GM19193 (cell line): ENCODE results near the gene TEX13D.

Experiments used
- POLR2A ChIP-seq: IDR thresholded peaks from 4 replicates; pipeline ENCODE4 v1.6.1; 2011; ENCODE audit not compliant: insufficient read depth, insufficient read length; ENCODE audit errors: extremely low read depth

TEX13D gene

DNA sequence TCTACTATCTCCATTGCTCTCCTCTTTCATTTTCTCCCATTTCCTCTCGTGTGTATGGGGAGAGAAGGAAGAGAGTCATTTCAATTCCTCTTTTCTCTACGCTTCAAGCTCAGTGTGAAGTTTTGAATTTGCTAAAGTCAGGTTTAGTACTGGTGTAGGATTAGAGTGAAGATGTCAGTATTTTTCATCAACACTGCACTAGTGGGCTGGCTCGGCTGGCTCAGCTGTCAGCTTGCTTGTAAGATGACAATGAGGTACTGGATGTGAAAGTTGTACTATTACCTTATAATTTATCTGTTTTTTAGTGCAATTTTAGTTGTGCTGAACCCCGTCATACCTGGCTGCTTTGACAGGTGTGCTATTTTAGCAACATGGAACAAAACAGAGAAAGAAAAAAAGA is 11.8 kb downstream of the TEX13D start:
- no peak for TF ChIP-seq POLR2A

DNA sequence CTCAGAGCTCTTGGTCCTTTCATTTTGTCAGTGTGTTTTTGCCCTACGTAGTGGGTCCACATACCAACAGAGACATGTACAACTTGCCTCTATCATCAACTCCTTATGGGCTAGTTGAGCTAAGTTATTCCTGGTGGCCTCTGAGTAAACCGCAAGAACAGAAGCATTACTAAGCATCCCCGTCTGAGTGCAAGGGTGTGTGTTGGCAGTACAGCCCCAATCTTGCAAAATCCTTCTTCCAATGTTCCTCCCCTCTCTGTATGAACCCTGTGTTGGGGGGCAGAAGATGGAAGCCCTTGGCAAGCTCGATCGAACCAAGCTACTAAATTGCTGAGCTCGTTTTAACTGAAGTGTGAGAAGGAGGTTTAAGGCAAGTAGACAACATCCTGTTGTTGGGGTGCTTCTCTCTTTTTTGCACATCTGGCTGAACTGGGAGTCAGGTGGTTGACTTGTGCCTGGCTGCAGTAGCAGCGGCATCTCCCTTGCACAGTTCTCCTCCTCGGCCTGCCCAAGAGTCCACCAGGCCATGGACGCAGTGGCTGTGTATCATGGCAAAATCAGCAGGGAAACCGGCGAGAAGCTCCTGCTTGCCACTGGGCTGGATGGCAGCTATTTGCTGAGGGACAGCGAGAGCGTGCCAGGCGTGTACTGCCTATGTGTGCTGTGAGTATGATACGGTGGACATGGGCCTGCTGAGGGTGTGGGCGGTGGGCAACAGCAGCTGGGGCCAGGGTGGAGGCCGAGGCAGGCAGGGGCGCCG is 13.8 kb downstream of the TEX13D start, which contains the start of gene SH2D1A:
Gene SH2D1A (plus strand): TSS at position 447 of the 760 bp plus-strand sequence. CDS start 80 bp downstream, at position 527.
- no peak for TF ChIP-seq POLR2A

DNA sequence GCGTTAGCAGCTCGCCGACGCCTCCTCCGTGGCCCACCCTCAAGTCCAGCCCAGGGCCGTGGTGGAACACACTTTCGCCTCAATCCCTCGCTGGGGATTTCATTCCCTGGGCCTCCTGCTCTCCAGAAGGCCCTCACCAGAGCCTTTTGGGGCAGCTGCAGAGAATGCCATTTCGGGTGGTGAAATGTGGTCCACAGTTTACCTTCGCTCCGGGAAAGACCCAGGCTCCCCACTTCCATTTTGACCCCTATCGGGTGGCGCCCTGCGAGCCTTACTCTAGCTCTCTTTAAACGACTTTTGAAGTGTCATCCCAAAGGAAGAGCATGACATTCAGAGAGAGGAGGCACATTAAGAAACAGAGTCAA is 14.4 kb downstream of the TEX13D start:
- TF ChIP-seq POLR2A = no peak

DNA sequence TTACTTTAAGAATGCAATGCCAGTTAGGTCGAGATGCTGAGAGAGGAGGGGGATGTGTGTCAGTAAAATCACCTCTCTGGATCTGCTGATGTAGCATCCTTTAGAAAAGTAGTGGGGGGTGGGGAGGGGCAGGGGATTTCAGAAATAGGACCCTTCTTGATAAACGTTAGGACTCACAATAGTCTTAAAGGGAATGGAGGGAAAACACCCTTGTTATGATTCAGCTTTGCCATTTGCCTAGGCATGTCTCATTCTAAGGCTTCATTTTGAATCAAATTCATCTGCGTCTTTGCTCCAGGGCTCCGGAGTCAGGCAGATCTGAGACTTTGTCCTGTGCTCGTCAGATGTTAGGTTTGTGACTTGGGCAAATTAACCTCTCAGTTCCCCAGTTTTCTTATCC is 14.8 kb downstream of the TEX13D start:
- TF ChIP-seq POLR2A = no peak

DNA sequence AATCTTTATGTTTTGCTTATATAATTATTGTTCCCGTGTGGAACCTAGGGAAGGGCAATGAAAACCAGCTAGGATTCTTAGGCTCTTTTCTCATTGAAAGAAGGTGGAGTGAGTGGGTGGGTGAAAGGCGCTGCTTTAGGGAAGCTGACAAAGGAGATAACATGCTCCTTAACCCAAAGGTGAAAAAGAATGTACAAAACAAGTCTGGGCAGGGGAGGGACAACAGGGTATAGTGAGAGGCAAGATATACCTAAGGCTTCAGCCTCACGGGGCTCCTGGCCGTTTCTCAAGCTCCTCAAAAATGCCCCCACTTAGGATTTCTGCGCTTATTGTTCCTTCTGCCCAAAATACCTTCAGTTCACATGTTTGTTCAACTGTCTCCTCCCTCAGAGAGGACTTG is 15.7 kb downstream of the TEX13D start:
- TF ChIP-seq POLR2A = no peak

DNA sequence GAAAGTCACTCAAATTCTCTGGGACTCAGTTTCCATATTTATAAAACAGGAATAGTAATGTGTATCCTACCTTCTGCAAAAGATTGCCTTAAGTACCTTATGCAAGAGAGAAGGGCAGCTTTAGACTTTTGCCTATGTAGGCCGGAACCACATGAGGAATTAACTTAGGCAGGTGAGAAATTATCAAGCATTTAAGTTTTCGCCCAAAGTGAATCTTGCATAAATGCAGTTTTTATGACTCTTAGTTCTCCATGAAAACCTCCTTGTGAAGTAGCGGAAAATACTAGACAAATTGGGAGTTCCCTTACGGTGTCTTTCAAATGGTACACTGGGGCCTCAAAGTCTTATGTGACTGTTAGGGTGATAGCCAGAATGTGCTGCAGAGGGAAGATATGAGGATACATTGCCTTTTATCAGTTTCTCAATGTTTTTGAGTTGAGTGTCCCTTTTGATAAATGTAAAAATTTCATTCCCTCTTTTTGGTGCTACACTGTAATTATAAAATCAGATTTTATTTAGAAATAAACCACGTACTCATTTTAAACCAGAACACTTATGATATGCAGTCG is 16.5 kb downstream of the TEX13D start:
- TF ChIP-seq POLR2A = no peak

DNA sequence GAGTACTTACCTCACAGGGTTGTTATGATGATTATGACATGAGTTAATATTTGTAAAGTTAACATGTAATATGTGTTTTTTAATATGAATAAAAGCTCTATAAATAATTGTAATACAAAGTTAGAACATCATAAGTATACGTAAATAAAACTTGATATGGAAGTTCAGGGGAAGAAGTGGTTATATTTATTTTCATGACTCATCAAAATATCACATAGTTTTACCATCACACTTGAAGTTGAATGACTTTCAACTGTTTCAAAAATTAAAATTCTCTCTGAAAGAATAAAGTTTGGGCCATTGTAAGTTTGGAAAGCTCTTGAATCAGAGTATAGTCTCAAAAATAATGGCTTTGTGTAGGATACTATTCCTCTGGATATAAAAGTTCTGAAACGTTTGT is 22.2 kb downstream of the TEX13D start:
- TF ChIP-seq POLR2A = no peak

DNA sequence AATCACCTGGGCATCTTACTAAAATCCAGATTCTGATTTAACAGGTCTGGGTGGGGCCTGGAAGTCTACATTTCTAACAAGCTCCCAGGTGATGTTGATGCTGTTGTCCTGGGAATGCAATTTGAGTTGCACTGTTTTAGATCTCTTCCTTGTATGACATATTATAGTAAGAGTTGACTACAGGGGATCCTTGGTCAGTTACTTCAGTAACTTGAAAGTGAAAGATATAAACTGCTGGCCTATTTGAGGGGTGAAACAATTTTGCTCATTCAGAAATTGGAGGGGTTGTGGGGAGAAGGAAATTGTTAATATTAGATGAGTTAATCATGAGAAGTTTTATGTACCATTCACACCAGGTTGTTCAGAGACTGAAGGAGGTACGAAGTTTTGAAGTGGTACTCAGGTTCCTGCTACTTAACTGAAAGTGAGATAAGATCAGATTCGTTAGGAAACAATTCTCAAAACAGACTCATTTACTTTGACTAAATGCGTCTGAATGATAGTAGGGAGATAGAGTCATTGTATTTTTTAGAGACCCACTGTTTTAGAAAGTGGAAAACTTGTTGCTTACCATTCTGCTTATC is 26.4 kb downstream of the TEX13D start:
- TF ChIP-seq POLR2A = no peak

DNA sequence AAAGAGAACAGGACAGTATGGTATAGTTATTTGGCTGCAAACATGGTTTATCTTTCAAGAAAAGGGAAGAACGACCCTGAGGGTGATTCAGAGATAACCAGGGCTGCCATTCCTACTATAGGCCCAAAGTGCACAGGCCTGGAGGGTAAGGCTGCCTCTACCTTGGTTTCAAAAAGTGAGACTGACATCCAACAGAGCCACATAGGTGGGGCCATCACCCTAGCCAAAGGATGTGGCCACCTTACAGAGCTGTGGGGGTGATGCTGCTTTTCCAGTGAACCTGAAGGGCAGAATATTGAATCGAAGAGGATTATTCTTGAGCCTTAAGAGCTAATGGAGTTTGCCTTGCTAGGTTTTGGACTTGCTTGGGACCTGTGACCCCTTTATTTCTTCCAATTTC is 29.6 kb downstream of the TEX13D start:
- no peak for TF ChIP-seq POLR2A

DNA sequence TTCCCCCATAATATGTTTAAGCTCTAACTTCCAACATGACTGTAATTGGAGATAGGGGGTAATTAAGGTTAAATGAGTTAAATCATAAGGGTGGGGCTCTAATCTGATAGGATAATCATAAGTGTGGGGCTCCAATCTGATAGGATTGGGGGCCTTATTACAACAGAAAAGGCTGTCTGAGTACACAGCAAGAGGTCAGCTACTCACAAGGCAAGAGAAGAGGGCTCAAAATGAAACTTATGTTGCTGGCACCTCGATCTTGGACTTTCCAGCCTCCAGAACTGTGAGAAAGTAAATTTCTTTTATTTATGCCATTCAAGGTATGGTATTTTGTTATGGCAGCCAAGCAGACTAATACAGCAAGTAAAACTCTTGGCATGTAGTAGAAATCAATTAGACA is 30.3 kb downstream of the TEX13D start:
- TF ChIP-seq POLR2A = no peak

DNA sequence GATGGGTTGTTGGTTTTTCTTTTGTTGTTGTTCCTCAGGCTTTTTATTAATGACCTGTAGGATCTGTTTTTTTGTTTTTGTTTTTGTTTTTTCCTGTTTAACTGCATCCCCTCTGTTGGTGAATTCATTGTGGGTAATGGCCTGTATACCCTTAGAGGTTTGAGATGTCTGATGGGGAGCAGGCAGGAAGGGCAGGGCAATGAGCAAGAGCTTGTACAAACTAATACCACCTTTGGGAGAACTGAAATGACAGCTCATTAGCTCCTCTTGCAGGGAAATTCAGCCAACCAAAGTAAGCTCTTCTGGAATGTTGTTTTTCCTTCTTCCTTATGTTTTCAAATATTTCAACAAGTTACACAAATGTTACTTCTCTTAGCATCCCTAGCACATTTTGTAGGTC is 37.3 kb downstream of the TEX13D start:
- no peak for TF ChIP-seq POLR2A

DNA sequence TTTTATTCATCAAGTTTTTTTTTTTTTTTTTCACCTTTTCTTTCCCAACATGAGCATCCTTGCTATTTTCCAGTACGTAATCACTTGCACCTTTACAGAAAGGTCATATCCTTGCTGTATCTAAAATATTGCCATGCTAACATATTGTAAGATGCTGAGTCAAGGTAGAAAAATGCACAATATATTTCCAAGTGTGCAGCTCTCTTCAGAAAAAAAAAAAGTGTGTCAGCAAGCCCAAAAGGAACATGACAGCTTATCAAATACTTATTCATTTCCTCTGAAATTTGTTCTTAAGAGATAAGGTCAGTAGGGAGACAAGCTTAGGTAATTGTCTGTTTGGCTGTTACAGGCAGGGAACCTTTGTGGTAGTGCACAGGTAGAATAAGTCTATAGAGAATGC is 40.9 kb downstream of the TEX13D start:
- no peak for TF ChIP-seq POLR2A

DNA sequence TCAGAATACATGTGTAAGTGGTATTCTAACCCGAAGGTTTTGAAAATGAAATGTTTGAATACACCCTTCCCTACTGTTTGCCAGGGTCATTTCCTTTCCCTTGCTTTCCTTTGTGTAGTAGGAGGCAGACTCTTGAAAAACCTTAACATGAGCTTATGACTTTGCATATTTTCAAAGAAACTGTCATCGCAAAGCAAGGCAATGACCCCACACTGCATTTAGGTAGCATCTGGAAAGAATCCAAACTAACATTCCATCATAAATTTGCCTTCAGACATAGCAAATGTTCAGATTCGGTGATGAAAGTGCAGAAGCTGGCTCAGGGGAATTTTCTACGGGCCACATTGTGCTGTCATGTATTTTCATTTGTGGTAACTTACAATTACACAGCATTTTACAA is 46.2 kb downstream of the TEX13D start:
- TF ChIP-seq POLR2A = no peak

DNA sequence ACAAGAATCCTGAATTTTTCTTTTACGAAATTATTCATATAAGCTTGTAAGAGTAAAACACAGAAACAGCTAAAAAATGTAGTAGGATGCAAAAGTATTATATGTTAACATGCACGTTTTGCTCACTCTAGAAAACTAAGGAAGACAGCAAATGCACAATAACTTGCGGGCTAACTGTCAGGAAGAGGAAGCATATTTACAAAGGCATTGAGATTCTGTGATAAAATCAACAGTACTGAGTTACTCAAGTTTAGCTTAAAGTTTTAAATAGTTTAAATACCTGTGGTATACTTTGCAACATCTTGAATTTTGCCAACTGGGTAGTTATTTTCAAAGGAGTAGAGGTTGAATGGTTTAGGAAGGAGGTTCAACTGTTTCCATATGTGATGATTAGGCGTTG is 50.9 kb downstream of the TEX13D start:
- TF ChIP-seq POLR2A = no peak

DNA sequence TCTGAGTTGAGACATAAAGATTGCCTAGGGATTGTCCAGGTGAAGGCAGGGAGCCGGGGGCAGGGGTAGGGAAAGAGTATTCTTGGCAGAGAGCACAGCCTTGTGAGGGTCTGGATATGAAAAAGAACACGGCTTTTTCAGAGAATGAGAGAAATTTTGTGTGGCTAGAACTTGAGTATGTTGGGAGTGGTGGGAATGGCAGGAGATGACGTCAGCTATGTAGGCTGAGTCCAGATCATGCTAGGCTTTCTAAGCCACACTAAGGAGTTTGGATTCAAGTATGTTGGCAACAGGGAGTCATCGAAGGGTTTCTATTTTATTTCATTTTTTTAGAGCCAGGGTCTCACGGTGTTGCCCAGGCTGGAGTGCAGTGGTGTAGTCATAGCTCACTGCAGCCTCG is 53.9 kb downstream of the TEX13D start:
- TF ChIP-seq POLR2A = no peak
